Panc1 (cell line): ENCODE measurements around the gene EAF2. TPM values are rescaled to one million over a fixed set of nuclear protein-coding genes. Genes with fewer than 3 reads are reported as not detected.

ENCODE experiments used
- ATAC-seq: fragments of 200-7000 bp; cut with Tn5 transposase; 2 replicates; pipeline ENCODE4 v1.9.1; 2020; ENCODE audit warnings: mild to moderate bottlenecking, moderate library complexity
- BruUV-seq: library from RNA; stranded (reverse); fragments of 400-500 nt; replicated peaks from 2 replicates; lab custom pipeline; 2021; lab: Mats Ljungman, UMichigan
- CTCF ChIA-PET: fragments of 300-600 bp; sonication (Branson Sonifier 250); formaldehyde crosslinking; loops from one replicate; lab custom pipeline; 2022; ENCODE audit warnings: antibody characterized with exemption; lab: Charles Lee
- POLR2A ChIA-PET: fragments of 300-600 bp; sonication (Branson Sonifier 250); formaldehyde crosslinking; loops from one replicate; lab custom pipeline; 2022; ENCODE audit warnings: antibody characterized with exemption; lab: Charles Lee
- DNase-seq: peaks from one replicate; pipeline ENCODE4 v3.0.0-alpha.2; 2010; ENCODE audit warnings: low read depth, low spot score
- H3K27ac ChIP-seq: 2 replicates; pipeline ENCODE4 v1.5.1; 2011; ENCODE audit warnings: mild to moderate bottlenecking, low read length, inconsistent platforms
- H3K27me3 ChIP-seq: fragments of 200-500 bp; sonication (Bioruptor generic); 2 replicates; pipeline ENCODE4 v1.6.0; 2014; ENCODE audit warnings: low read length, inconsistent platforms; ENCODE audit not compliant: control insufficient read depth, insufficient read depth
- H3K36me3 ChIP-seq: fragments of 200-500 bp; sonication (Bioruptor generic); 2 replicates; pipeline ENCODE4 v1.5.1; 2014; ENCODE audit warnings: inconsistent platforms, mild to moderate bottlenecking, low read length, moderate library complexity; ENCODE audit not compliant: control insufficient read depth, insufficient read depth
- H3K4me1 ChIP-seq: 2 replicates; pipeline ENCODE4 v1.5.1; 2011; ENCODE audit warnings: inconsistent platforms, mild to moderate bottlenecking, low read length, moderate library complexity; ENCODE audit not compliant: control insufficient read depth, insufficient read depth
- H3K4me3 ChIP-seq, 2 experiments: 2 replicates each; pipeline ENCODE4 v1.5.1; 2011 to 2012; ENCODE audit warnings: low read depth in 2 of 2, low read length in 2 of 2, mild to moderate bottlenecking in 2 of 2, inconsistent platforms in 1 of 2, moderate library complexity in 1 of 2
- H3K9me3 ChIP-seq: fragments of 200-500 bp; sonication (Bioruptor generic); 2 replicates; pipeline ENCODE4 v1.5.1; 2014; ENCODE audit warnings: low read depth, mild to moderate bottlenecking, inconsistent platforms, low read length, moderate library complexity; ENCODE audit not compliant: control insufficient read depth, insufficient read depth
- POLR2AphosphoS5 ChIP-seq: IDR thresholded peaks from 2 replicates; pipeline ENCODE4 v1.6.1; 2012; ENCODE audit warnings: mild to moderate bottlenecking, low read depth, low read length, moderate library complexity
- SIN3A ChIP-seq: IDR thresholded peaks from 2 replicates; pipeline ENCODE4 v1.6.1; 2012; ENCODE audit warnings: low read depth, mild to moderate bottlenecking, low read length, moderate library complexity, borderline replicate concordance; ENCODE audit not compliant: insufficient read depth
- TCF7L2 ChIP-seq: IDR thresholded peaks from 2 replicates; pipeline ENCODE4 v1.6.1; 2011; ENCODE audit warnings: mild to moderate bottlenecking, low read depth, low read length, inconsistent platforms
- in situ Hi-C: cut with HindIII; loops from 2 replicates; pipeline ENCODE4 v1.10.0; 2016; ENCODE audit warnings: low sequenced_read_pairs, low pct_unique_long_range_greater_than_20kb
- intact Hi-C: fragments of 100-400 bp; cut with micrococcal nuclease; formaldehyde crosslinking; loops from one replicate; pipeline ENCODE4 v1.10.0; 2022; ENCODE audit not compliant: unreplicated experiment
- total RNA-seq: library from RNA; stranded (reverse); gene quantifications from one replicate; pipeline ENCODE4 v1.2.1, GENCODE V29; 2021; ENCODE audit not compliant: unreplicated experiment
- TF ChIP-seq, protein P1 (sequence below): fragments of 450-650 bp; IDR thresholded peaks from 2 replicates; pipeline ENCODE4 v1.5.1; 2017; ENCODE audit warnings: mild to moderate bottlenecking
- TF ChIP-seq, protein P2 (sequence below), 2 experiments: IDR thresholded peaks; 2 replicates each; pipeline ENCODE4 v1.6.1; 2011 to 2012; ENCODE audit warnings: low read depth in 2 of 2, control low read depth in 1 of 2, low read length in 1 of 2, mild to moderate bottlenecking in 1 of 2, moderate library complexity in 1 of 2; ENCODE audit not compliant: insufficient read depth in 1 of 2

The EAF2 gene
- total RNA-seq, 1 experiment from 2014 or later: 5.3 TPM

DNA sequence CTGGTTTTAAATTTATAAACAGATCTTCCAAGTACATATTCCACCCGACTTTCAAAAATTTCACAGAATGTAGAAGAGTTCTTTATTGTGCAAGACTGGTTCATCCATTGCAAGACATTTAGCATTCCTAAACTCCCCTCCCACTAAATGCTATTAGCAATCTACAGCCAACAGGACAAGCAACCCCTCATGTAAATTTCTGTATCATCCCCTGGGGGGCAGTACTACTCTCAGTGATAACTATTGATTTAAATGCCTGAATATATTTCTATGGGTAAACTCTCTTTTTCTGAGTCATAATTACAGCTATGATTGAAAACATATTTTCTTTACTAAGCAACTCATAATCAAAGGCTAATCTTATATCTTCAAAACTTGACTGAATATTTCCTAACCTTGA lies 48.5 kb downstream of the EAF2 start:
- no TSS peak for BruUV-seq
- in situ Hi-C loops (no loop called here), intact Hi-C loops (no loop called here)
- Histone ChIP-seq H3K36me3 (no peaks in the 10 kb centered on the region), H3K27ac (no peak overlapping the region), H3K4me3 (no peak overlapping the region), H3K27me3 (no peaks in the 10 kb centered on the region), H3K9me3 (no peaks in the 10 kb centered on the region), H3K4me1 (no peaks in the 10 kb centered on the region)
- ATAC-seq: no peak
- DNase-seq: no peak
- no peak for TF ChIP-seq TCF7L2
- TF ChIP-seq, protein P1, sequence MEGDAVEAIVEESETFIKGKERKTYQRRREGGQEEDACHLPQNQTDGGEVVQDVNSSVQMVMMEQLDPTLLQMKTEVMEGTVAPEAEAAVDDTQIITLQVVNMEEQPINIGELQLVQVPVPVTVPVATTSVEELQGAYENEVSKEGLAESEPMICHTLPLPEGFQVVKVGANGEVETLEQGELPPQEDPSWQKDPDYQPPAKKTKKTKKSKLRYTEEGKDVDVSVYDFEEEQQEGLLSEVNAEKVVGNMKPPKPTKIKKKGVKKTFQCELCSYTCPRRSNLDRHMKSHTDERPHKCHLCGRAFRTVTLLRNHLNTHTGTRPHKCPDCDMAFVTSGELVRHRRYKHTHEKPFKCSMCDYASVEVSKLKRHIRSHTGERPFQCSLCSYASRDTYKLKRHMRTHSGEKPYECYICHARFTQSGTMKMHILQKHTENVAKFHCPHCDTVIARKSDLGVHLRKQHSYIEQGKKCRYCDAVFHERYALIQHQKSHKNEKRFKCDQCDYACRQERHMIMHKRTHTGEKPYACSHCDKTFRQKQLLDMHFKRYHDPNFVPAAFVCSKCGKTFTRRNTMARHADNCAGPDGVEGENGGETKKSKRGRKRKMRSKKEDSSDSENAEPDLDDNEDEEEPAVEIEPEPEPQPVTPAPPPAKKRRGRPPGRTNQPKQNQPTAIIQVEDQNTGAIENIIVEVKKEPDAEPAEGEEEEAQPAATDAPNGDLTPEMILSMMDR: peak; percentile 54; the same call in 1 of the 2 replicates
- ChIA-PET CTCF (no interaction called here), POLR2A (no interaction called here)

DNA sequence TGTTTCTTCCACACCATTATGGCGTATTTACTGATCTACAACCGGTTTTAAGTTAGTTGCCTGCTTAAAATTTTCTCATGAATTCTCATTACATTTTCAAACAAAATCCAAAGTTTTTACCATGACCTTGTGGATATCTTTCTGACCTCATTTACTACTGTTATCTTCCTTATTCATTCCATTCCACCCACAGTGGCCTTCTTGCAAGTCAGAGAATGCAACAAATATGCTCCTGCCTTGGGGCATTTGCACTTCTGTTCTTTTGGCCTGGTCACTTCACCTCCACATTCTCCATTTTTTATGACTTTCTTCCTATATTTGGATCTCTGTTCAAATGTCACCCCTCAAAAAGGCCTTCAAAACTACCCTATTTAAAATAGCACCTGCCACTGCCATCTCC lies 50.4 kb downstream of the EAF2 start:
- no TSS peak for BruUV-seq
- no peak for DNase-seq
- no peaks in the 10 kb centered on the region for H3K36me3 ChIP-seq
- no peak overlapping the region for H3K4me3 ChIP-seq
- in situ Hi-C loops: no loop called here
- ChIA-PET POLR2A (no interaction called here), CTCF (no interaction called here)
- intact Hi-C loops: no loop called here
- ATAC-seq: no peak
- TF ChIP-seq, protein P2, sequence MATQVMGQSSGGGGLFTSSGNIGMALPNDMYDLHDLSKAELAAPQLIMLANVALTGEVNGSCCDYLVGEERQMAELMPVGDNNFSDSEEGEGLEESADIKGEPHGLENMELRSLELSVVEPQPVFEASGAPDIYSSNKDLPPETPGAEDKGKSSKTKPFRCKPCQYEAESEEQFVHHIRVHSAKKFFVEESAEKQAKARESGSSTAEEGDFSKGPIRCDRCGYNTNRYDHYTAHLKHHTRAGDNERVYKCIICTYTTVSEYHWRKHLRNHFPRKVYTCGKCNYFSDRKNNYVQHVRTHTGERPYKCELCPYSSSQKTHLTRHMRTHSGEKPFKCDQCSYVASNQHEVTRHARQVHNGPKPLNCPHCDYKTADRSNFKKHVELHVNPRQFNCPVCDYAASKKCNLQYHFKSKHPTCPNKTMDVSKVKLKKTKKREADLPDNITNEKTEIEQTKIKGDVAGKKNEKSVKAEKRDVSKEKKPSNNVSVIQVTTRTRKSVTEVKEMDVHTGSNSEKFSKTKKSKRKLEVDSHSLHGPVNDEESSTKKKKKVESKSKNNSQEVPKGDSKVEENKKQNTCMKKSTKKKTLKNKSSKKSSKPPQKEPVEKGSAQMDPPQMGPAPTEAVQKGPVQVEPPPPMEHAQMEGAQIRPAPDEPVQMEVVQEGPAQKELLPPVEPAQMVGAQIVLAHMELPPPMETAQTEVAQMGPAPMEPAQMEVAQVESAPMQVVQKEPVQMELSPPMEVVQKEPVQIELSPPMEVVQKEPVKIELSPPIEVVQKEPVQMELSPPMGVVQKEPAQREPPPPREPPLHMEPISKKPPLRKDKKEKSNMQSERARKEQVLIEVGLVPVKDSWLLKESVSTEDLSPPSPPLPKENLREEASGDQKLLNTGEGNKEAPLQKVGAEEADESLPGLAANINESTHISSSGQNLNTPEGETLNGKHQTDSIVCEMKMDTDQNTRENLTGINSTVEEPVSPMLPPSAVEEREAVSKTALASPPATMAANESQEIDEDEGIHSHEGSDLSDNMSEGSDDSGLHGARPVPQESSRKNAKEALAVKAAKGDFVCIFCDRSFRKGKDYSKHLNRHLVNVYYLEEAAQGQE (IDR thresholded peaks at IDR 0.05; ENCODE audit: insufficient read depth in 1 of 2, low read depth in 2 of 2, low read length in 1 of 2): no peak
- TF ChIP-seq TCF7L2: no peak
- no peak for TF ChIP-seq POLR2AphosphoS5
- TF ChIP-seq, protein P1: no peak
- no peak for TF ChIP-seq SIN3A
- H3K9me3 ChIP-seq: no peaks in the 10 kb centered on the region
- H3K4me1 ChIP-seq: no peaks in the 10 kb centered on the region
- H3K27me3 ChIP-seq: no peaks in the 10 kb centered on the region
- no peak overlapping the region for H3K27ac ChIP-seq
